Measurements from ENCODE around the gene TPD52L2.
"Not testable (repeated sequence)": the region's sequence is repeated elsewhere in the genome, so short reads cannot be mapped to it uniquely, and the experiment has no call there.

Gene TPD52L2

DNA sequence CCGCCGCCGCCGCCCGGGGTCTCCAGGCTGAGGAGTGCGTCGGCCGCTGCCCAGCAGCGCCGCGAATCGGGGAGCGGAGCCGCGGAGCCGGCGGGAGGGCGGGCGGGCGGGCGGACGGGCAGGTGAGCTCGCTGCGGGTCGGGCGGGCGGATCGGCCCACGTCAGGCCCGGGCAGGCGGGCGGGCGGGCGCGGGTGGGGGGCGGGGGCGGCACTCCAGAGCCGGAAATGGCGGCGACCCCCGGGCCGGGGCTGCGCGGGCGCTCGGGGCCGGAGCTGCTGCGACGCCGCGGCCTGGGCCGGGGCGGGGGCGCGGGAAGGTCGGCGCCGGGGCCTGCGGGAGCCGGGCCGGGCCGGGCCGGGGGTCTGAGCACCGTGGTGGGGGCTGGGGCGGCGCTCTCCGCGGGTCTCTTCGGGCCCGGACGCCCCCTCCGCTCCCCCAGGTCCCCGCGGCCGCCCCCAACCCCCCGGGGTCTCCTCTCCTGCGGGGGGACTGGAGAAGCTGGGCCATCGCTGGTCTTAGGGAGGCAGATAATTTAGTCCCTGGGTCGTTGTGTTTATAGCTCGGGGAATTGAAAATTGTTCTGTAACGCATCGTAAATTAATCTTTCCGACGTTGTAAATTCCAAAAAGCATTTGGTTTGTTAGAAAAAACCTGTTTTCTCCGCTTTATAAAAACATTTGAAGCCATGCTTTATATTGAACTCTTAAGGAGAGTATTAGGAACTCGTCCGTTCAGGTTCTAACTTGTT is 30.3 kb downstream of the TPD52L2 start:
- no peak for DNase-seq (ENCODE audit: low read depth in 2 of 3, low spot score in 1 of 3)

DNA sequence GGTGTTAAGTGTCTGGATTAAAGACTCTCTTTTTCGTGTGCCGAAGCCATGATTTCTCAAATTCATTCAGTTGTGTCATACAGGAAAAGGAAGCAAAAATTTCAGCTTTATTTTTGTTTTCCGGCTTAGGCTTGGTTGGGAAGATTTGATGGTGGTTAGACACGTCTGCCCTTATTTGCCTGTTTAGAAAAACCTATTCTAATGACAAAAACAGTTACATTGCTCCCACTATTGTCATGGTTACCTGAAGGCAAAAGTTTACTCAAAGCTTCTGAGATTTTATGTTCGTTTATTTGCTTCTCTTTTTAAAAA is 30.8 kb downstream of the TPD52L2 start:
- no peak for DNase-seq (ENCODE audit: low read depth in 2 of 3, low spot score in 1 of 3)

DNA sequence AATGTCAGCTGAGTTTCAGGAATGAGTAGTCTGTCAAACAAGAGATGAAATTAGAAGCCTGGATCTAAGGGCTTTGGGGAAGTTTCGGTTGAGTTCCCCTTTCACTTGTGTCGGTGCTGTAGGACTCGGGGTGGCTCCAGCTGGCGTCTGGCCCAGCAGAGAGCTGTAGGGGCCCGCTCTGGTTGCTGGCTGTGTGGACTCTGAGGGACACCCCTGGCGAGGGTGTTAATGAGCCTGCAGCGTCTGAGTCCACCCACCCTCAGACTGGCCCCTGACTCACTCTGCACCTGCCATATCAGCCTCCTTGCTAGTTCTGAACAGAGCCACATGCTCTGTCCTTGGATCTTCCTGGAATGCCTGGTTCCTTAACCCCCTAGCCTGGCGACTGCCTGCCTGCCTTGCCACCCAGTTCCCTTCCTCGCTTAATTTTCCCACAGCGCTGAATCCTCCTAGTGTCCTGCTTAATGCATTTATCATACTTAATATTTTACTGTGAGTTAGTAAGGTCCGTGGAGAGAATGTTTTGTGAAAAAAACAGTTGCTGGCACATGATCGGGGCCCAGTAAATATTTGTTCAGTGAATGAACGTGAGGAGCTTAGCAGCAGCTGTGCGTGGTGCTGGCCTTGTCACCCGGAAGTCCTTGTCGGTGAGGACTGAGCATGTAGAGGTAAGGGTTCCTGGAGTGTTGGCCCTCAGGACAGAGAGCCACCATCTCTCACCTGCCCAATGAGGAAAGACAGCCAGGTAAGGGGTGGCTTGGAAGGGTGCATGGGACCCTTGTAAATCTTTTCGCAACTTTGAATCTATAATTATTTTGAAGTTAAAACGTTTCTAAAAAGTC is 31.4 kb downstream of the TPD52L2 start:
- DNase-seq (ENCODE audit: low read depth in 2 of 3, low spot score in 1 of 3) = peak in 1 of 3 donors; percentile 13

DNA sequence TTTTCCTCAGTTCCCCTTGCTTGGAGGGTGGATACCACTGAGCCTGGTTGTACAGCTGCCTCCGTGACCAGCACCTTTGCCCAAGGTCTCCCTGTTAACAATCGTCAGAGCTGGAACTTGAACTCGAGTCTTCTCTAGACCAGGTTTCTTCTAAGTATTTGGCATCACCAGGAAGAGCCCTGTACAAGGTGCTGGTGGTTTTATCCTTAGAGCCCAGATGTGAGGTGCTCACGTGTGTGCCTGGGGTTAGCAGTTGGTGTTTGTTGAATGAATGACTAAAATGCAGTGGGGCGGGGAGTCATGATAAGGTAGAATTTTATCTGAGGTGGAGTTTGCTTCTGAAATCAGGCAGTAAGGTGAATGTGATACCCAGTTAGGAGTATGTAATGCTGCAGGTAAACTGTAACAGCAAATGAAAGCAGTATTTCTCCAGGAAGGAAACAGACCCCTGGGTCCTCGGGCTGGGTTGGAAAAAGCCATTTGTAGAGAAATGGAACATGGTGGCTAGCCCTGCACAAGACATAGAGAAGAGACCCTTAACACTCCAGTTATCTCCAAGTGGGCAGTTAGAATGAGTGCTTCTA is 33.0 kb downstream of the TPD52L2 start:
- DNase-seq (ENCODE audit: low read depth in 2 of 3, low spot score in 1 of 3) = no peak

DNA sequence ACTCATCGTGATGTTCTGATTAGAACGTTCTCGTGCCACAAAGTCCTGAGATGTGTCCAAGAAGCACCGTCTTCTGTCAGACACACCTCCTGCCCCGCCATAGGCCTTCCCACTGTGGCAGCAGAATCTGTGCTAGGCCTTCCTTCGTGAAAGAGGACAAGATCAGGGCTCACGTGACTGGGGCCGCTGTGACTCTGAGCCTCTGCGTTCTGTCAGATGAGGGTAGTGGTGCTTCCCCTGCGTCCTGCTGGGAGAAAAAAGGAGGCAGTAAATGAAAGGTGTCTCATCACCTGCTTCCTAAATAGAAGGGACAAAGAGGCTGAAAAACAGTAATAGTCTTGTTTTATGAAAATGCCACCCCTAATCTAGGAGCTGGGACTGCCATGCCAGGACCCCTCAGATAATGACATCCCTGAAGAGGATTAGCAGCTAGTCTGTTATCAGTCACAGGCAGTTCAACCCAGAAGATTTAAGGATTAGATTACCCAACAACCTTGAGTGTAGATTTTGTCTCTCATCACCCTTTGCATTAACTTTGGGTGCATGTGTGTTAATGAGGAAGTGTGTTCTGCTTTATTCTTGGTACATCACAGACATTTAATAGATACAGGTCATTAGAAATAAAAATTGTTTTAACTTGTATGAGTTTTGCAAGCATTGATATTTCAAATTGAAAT is 34.0 kb downstream of the TPD52L2 start:
- no peak for DNase-seq (ENCODE audit: low read depth in 2 of 3, low spot score in 1 of 3)

DNA sequence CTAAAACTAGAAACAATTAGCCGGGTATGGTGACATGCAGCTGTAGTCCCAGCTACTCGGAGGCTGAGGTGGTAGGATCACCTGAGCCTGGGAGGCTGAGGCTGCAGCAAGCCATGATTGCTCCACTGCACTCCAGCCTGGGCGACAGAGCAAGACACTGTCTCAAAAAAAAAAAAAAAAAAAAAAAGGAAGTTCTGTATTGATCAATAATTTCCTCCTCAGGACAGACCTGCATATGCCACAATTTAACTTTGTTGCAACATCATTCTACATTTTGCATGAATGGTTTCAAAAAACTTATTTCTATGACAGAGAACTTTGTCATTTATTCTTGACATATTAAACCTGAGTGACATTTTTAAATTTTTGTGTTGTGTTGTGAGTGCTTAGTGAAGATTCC is 35.3 kb downstream of the TPD52L2 start:
- DNase-seq (ENCODE audit: low read depth in 2 of 3, low spot score in 1 of 3) = no peak

DNA sequence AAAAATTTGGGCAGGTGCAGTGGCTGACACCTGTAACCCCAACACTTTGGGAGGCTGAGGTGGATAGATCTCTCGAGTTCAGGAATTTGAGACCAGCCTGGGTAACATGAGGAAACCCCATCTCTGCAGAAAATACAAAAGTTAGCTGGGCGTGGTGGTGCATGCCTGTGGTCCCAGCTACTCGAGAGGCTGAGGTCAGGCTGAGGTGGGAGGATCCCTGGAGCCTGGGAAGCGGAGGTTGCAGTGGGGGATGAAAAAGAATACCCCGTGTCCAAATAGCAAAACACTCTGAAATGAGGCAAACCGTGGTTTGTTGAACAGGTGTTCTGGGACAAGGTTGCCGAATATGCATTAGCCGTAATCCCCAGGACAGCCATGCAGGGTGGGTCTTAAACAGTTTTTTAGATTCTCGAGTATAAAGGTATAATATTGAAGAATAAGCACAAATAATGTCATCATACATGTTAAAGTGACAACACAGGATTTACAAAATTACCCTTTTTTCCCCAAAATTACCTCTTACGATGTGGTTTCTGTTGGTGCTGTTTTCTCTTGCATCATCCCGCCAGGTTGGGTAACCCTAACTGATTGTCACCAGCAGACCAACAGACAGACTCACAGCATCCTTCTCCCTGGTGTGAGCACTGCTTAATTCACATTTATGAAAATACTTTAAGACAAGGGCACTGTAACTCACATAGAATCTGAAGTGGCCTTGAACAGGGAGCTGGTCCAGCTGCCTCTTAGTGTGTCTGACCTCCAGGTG is 38.9 kb downstream of the TPD52L2 start:
- DNase-seq (ENCODE audit: low read depth in 2 of 3, low spot score in 1 of 3) = no peak

DNA sequence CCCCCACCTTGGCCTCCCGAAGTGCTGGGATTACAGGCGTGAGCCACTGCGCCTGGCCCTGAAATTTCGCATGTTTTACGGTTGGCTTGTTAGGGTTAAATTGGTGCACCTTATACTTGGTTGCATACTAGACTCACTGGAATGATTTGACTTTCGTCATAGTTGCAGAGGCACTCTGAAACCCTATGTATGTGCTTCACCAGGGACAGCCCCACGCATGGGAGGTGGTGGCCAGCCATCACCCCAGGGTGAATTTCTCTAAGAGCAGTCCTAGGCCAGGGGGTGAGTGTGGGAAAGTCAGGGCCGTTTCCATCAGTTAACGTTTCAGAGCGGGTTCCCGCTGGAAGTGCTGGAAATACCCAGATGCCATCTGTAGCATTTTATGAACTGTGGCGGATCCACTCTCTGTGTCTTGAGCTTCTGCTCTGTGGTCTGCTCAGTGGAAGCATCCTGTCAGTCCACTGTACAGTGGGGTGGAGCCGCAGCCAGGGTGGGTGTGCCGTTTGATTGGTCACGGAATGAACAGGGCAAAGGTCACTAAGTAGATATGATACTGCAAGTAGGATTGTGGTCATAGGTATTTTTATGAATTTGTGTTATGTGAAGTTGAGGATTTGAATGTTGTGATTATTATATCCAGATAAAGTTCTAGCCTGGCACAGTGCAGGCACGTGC is 43.1 kb downstream of the TPD52L2 start:
- DNase-seq (ENCODE audit: low read depth in 2 of 3, low spot score in 1 of 3) = no peak

DNA sequence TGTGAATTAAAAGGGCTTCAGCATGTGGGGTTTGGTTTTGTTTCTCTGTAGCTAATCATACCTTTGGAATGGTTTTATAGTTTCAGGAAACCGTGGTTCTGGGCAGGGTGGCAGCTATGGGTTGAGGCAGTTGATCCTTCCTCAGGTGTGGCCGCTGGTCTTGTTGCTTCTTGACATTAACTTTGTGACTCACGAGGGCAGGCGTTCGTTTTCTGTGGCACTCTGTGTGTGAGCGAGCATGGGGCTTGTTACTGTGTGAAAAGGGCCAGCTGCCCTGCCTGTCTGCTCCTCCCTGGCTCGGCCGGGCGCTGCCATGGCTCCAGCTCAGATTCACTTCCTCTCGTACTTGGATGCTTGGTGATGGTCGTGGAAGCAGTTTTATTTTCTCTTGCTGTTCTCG is 46.1 kb downstream of the TPD52L2 start:
- DNase-seq (ENCODE audit: low read depth in 2 of 3, low spot score in 1 of 3) = no peak

DNA sequence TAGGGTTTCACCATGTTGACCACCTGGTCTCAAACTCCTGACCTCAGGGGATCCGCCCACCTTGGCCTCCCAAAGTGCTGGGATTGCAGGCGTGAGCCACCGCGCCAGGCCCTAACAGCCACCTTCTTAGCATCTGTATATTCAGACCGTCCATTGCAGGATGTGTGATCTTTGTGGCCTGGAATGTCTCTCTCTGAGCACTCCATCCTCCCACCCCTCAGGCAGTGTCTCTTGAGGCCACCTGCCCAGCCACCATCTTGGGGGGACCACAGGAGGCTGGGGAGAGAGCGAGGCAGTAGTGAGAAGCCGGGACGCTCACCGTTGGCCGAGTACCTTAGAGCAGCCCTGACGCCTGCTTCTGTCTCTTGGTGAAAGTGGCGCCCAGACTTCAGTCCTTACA is 48.7 kb downstream of the TPD52L2 start:
- DNase-seq (ENCODE audit: low read depth in 2 of 3, low spot score in 1 of 3) = no peak

DNA sequence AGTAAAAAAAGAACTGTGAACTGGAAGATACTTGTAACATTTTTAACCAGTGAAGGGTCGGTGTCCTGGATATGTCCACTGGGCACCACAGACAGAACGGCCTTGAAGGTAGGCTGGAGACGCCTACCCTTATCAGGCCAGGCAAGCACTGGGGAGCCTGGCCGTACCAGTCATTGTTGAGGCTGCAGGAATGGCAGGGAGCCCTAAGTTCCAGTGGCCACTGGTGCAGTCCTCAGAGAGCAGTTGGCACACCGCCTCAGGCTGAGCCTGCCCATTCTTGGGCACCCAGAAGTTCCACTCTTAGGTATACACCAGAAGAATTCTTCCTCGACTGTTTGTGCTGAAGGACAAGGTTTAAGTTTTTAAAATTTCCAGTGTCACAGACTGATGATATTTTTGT is 50.4 kb downstream of the TPD52L2 start:
- DNase-seq (ENCODE audit: low read depth in 2 of 3, low spot score in 1 of 3) = no peak

DNA sequence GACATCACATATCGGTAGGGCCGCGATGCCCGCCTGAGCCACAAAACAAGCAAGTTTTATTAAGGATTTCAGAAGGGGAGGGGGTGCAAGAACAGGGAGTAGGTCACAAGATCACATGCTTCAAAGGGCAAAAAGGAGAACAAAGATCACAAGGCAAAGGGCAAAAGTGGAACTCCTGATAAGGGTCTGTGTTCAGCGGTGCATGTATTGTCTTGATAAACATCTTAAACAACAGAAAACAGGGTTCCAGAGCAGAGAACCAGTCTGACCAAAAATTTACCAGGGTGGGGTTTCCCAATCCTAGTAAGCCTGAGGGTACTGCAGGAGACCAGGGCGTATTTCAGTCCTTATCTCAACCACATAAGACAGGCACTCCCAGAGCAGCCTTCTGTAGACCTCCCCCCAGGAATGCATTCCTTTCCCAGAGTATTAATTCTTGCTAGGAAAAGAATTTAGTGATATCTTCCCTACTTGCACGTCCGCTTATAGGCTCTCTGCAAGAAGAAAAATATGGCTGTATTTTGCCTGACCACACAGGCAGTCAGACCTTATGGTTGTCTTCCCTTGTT is 51.4 kb downstream of the TPD52L2 start:
- DNase-seq (ENCODE audit: low read depth in 2 of 3, low spot score in 1 of 3) = not testable (repeated sequence)

DNA sequence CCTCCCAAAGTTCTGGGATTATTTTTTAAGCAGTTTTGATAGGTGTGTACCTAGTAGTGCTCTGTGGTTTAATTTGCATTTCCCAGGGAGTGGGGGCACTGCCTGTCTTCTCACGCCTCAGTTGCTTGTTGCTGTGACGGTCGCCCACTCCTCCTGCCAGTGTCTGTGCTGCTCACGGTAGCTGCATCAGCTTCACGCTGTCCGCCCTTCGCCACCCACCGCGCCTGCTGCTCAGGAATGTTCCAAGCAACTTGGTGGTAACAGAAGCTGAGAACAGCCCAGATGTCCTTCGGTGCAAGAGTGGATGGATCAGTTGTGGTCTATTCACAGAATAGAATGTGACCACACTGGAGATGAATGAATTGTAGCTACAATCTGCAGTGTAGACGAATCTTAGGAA is 52.7 kb downstream of the TPD52L2 start:
- no peak for DNase-seq (ENCODE audit: low read depth in 2 of 3, low spot score in 1 of 3)

DNA sequence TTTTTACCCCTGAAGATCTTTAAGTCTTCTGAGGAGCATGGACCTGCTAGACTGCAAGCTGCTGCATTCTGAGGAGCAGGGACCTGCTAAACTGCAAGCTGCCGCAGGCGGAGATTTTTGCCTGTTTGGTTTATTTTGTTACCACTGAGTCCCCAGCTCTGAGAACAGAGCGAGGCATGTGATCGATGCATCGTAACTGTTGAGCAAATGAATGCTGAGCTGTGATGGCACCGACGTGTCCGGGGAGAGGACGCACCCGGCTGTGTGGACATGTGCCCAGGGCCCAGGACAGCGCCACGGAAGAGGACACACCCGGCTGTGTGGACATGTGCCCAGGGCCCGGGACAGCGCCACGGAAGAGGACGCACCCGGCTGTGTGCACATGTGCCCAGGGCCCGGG is 54.1 kb downstream of the TPD52L2 start:
- no peak for DNase-seq (ENCODE audit: low read depth in 2 of 3, low spot score in 1 of 3)

DNA sequence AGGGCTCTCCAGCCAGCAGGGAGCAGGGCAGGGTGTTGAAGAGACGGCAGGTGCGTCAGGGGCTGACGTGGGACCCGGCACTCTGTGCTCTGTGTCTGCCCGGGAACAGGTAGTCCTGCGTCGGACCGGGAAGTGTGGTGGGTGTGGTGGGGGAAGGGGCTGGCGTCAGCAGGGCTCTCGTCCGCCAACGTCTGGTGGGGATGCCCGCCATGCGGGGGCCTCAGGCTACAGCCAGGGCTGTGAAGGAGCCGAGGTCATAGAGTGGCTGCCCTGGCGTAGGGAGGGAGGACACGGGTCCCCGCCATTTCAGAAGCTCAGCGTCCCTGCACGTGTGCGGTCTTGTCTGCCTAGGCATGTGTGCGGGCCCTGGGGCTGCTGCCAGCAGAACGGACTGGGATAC is 55.2 kb downstream of the TPD52L2 start:
- no peak for DNase-seq (ENCODE audit: low read depth in 2 of 3, low spot score in 1 of 3)

DNA sequence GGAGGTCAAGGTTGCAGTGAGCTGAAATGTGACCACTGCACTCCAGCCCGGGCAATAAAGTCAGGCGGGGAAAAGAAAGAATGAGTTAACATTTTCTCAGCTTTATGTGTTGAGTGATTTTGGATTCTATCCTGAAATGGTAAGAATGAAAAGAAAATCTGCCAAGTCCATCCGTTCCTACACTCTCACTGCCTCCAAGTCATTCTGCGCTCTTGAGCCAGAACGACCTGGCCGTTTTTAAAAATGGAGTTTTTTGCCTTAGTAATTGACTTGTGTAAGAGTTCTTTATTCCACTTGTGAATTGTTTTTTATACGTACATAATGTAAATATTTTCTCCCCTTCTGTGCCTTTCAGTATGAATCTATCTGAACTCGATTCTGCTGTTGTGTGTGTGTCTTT is 58.6 kb downstream of the TPD52L2 start:
- DNase-seq (ENCODE audit: low read depth in 2 of 3, low spot score in 1 of 3) = no peak

DNA sequence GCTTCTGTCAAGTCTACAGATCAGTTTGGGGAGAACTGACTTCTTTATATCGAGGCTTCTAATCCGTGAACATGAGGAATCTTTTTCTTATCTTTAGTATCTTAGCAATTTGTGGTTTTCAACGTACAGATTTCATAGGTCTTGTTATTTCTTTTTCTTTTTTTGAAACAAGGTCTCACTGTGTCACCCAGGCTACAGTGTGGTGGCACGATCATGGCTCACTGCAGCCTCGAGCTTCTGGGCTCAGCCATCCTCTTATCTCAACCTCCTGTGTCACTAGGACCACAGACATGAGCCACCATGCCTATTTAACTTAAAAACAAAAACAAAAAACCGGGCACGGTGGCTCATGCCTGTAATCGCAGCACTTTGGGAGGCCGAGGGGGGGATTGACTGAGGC is 59.2 kb downstream of the TPD52L2 start:
- no peak for DNase-seq (ENCODE audit: low read depth in 2 of 3, low spot score in 1 of 3)

DNA sequence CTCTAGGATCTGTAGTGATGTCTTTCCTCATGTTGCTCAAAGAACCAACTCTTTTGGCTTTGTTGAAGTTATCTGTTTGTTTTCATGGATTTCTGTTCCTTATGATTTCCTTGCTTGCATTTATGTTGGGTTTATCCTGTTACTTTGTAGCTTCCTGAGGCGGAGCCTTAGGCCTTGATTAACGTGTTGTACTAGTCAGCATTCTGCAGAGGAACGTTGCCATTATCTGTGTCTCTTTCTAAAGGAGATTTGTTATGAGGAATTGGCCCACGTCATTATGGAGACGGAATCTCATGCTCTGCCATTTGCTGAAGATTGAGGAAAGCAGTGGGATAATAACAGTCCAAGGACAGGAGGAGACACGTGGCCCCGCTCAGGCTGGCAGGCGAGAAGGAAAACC is 61.2 kb downstream of the TPD52L2 start:
- DNase-seq (ENCODE audit: low read depth in 2 of 3, low spot score in 1 of 3) = no peak

DNA sequence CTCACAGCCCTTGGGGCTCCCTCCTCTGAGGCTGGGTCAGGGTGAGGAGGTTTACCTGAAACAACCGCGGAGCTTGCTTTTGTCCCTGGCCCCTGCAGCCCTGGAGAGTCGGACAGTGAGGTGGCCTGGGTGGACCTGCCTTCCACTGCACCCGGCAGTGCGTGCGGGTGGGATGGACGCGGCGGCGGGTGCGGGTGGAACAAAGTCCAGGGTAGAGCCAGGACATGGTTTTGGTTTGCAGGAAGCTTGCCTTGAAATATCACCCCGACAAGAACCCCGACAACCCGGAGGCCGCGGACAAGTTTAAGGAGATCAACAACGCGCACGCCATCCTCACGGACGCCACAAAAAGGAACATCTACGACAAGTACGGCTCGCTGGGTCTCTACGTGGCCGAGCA is 64.0 kb downstream of the TPD52L2 start:
- no peak for DNase-seq (ENCODE audit: low read depth in 2 of 3, low spot score in 1 of 3)

DNA sequence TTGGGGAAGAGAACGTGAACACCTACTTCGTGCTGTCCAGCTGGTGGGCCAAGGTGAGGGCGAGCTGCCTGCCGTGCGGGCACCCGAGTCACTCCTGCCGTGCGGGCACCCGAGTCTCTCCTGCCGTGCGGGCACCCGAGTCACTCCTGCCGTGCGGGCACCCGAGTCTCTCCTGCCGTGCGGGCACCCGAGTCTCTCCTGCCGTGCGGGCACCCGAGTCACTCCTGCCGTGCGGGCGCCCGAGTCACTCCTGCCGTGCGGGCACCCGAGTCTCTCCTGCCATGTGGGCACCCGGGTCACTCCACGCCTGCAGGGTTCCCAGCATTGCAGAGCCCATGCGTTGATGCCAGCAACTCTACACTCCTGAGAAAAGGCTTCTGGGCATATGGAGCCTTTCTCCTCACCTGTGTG is 64.4 kb downstream of the TPD52L2 start:
- not testable (repeated sequence) for DNase-seq (ENCODE audit: low read depth in 2 of 3, low spot score in 1 of 3)
